Measurements from ENCODE around the gene SCYL2.
"Not testable (repeated sequence)": the region's sequence is repeated elsewhere in the genome, so short reads cannot be mapped to it uniquely, and the experiment has no call there.

The SCYL2 gene

GRCh38 chr12:100317371-100317770 lies 50.4 kb downstream of the SCYL2 start:
- DNase-seq (ENCODE audit: low read depth, low spot score) = no peak

- no peak for DNase-seq (ENCODE audit: low read depth, low spot score)
These were observed 57.5 kb downstream of the SCYL2 start for GRCh38 chr12:100324498-100324897.

GRCh38 chr12:100326208-100326607 lies 59.2 kb downstream of the SCYL2 start:
- DNase-seq (ENCODE audit: low read depth, low spot score) = no peak

- DNase-seq (ENCODE audit: low read depth, low spot score) = no peak
These were observed 62.8 kb downstream of the SCYL2 start for GRCh38 chr12:100329800-100330199.

GRCh38 chr12:100331871-100332270 lies 64.9 kb downstream of the SCYL2 start:
- DNase-seq (ENCODE audit: low read depth, low spot score) = no peak

GRCh38 chr12:100332852-100333251 lies 65.9 kb downstream of the SCYL2 start:
- no peak for DNase-seq (ENCODE audit: low read depth, low spot score)

GRCh38 chr12:100337299-100337698 lies 70.3 kb downstream of the SCYL2 start:
- no peak for DNase-seq (ENCODE audit: low read depth, low spot score)

- no peak for DNase-seq (ENCODE audit: low read depth, low spot score)
These were observed 70.8 kb downstream of the SCYL2 start for GRCh38 chr12:100337727-100338126.

- no peak for DNase-seq (ENCODE audit: low read depth, low spot score)
These were observed 72.1 kb downstream of the SCYL2 start for GRCh38 chr12:100339071-100339470.

- not testable (repeated sequence) for DNase-seq (ENCODE audit: low read depth, low spot score)
These were observed 75.9 kb downstream of the SCYL2 start for GRCh38 chr12:100342897-100343296.

- not testable (repeated sequence) for DNase-seq (ENCODE audit: low read depth, low spot score)
These were observed 77.4 kb downstream of the SCYL2 start for GRCh38 chr12:100344351-100344750.

GRCh38 chr12:100345020-100345767 lies 78.2 kb downstream of the SCYL2 start:
- no peak for DNase-seq (ENCODE audit: low read depth, low spot score)

GRCh38 chr12:100346660-100347059 lies 79.7 kb downstream of the SCYL2 start:
- DNase-seq (ENCODE audit: low read depth, low spot score) = no peak

- DNase-seq (ENCODE audit: low read depth, low spot score) = no peak
These were observed 81.9 kb downstream of the SCYL2 start for GRCh38 chr12:100348657-100349454.

- DNase-seq (ENCODE audit: low read depth, low spot score) = no peak
These were observed 89.8 kb downstream of the SCYL2 start, which contains the start of gene SLC17A8 for GRCh38 chr12:100356644-100357223. SLC17A8 (plus strand) TSS chr12:100357074; CDS start chr12:100357392, 318 bp downstream.

GRCh38 chr12:100359248-100359647 lies 92.3 kb downstream of the SCYL2 start:
- no peak for DNase-seq (ENCODE audit: low read depth, low spot score)

- DNase-seq (ENCODE audit: low read depth, low spot score) = no peak
These were observed 92.8 kb downstream of the SCYL2 start for GRCh38 chr12:100359822-100360221.

- no peak for DNase-seq (ENCODE audit: low read depth, low spot score)
These were observed 93.5 kb downstream of the SCYL2 start for GRCh38 chr12:100360450-100360849.

- no peak for DNase-seq (ENCODE audit: low read depth, low spot score)
These were observed 97.3 kb downstream of the SCYL2 start for GRCh38 chr12:100364324-100364723.

- no peak for DNase-seq (ENCODE audit: low read depth, low spot score)
These were observed 98.4 kb downstream of the SCYL2 start for GRCh38 chr12:100365411-100365810.

- DNase-seq (ENCODE audit: low read depth, low spot score) = no peak
These were observed 101.1 kb downstream of the SCYL2 start for GRCh38 chr12:100368066-100368465.

- no peak for DNase-seq (ENCODE audit: low read depth, low spot score)
These were observed 104.2 kb downstream of the SCYL2 start for GRCh38 chr12:100371146-100371545.
